Panc1 (cell line): Measurements from ENCODE around the gene DDX24.
A peak's percentile ranks its signal among the peaks of the same experiment; 100 is the strongest.

Experiments used
- POLR2AphosphoS5 ChIP-seq: IDR thresholded peaks from 2 replicates; pipeline ENCODE4 v1.6.1; 2012; ENCODE audit warnings: mild to moderate bottlenecking, low read depth, low read length, moderate library complexity
- TF ChIP-seq, protein P1 (sequence below): fragments of 450-650 bp; IDR thresholded peaks from 2 replicates; pipeline ENCODE4 v1.5.1; 2017; ENCODE audit warnings: mild to moderate bottlenecking
- TF ChIP-seq, protein P2 (sequence below), 2 experiments: IDR thresholded peaks; 2 replicates each; pipeline ENCODE4 v1.6.1; 2011 to 2012; ENCODE audit warnings: low read depth in 2 of 2, control low read depth in 1 of 2, low read length in 1 of 2, mild to moderate bottlenecking in 1 of 2, moderate library complexity in 1 of 2; ENCODE audit not compliant: insufficient read depth in 1 of 2

DNA sequence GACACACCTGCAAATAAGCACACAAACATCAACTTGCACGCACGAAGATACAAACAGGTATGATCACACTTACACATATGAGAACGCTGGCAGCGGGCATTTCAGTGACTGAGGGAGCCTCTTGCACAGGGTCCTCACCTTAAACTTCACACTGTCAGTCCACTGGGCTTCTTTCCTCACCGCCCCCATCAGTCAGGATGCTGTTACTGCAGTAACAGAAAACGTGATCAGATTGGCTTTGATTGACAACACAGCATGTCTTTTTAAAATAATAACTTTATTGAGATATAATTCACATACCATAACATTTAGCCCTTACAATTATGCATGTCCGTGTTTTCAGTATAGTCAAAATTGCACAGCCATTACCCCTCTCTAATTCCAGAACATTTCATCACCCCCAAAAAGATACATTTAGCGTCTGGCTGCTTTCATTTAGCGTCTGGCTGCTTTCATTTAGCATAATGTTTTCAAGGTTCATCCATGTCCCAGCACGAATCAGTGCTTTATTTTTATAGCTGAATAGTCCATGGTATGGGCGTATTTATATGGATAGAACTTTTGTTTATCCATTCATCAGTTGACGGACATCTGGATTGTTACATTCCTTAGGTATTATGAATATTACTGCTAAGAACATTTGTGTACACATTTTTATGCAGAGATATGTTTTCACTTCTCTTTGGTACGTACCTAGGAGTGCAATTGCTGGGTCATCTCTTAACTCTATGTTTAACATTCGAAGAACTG is 75.5 kb downstream of the DDX24 start:
- TF ChIP-seq, protein P1, sequence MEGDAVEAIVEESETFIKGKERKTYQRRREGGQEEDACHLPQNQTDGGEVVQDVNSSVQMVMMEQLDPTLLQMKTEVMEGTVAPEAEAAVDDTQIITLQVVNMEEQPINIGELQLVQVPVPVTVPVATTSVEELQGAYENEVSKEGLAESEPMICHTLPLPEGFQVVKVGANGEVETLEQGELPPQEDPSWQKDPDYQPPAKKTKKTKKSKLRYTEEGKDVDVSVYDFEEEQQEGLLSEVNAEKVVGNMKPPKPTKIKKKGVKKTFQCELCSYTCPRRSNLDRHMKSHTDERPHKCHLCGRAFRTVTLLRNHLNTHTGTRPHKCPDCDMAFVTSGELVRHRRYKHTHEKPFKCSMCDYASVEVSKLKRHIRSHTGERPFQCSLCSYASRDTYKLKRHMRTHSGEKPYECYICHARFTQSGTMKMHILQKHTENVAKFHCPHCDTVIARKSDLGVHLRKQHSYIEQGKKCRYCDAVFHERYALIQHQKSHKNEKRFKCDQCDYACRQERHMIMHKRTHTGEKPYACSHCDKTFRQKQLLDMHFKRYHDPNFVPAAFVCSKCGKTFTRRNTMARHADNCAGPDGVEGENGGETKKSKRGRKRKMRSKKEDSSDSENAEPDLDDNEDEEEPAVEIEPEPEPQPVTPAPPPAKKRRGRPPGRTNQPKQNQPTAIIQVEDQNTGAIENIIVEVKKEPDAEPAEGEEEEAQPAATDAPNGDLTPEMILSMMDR, result peak; percentile 57
- TF ChIP-seq POLR2AphosphoS5, result no peak
- TF ChIP-seq, protein P2, sequence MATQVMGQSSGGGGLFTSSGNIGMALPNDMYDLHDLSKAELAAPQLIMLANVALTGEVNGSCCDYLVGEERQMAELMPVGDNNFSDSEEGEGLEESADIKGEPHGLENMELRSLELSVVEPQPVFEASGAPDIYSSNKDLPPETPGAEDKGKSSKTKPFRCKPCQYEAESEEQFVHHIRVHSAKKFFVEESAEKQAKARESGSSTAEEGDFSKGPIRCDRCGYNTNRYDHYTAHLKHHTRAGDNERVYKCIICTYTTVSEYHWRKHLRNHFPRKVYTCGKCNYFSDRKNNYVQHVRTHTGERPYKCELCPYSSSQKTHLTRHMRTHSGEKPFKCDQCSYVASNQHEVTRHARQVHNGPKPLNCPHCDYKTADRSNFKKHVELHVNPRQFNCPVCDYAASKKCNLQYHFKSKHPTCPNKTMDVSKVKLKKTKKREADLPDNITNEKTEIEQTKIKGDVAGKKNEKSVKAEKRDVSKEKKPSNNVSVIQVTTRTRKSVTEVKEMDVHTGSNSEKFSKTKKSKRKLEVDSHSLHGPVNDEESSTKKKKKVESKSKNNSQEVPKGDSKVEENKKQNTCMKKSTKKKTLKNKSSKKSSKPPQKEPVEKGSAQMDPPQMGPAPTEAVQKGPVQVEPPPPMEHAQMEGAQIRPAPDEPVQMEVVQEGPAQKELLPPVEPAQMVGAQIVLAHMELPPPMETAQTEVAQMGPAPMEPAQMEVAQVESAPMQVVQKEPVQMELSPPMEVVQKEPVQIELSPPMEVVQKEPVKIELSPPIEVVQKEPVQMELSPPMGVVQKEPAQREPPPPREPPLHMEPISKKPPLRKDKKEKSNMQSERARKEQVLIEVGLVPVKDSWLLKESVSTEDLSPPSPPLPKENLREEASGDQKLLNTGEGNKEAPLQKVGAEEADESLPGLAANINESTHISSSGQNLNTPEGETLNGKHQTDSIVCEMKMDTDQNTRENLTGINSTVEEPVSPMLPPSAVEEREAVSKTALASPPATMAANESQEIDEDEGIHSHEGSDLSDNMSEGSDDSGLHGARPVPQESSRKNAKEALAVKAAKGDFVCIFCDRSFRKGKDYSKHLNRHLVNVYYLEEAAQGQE (IDR thresholded peaks at IDR 0.05; ENCODE audit: insufficient read depth in 1 of 2, low read depth in 2 of 2, low read length in 1 of 2), result no peak
